CD4-positive, CD25-positive, alpha-beta regulatory T cell (primary cell): Measurements from ENCODE around the gene GPR63. TPM values are rescaled to one million over a fixed set of nuclear protein-coding genes. Genes with fewer than 3 reads are reported as not detected.

Experiments
- ATAC-seq, 2 donors: fragments of 150-1000 bp; cut with Tn5 transposase; one replicate each; pipeline ENCODE4 v1.10.0; 2021; ENCODE audit warnings: low read depth in 2 of 2, moderate number of reproducible peaks in 2 of 2, moderate library complexity in 1 of 2
- DNase-seq, 3 donors: peaks; one replicate each; pipeline versions ENCODE4 v3.0.0 to v3.0.0-alpha.2; 2012 to 2022; ENCODE audit warnings: mixed read lengths in 1 of 3
- H3K27ac ChIP-seq: one replicate; pipeline ENCODE4 v1.7.0; 2013; ENCODE audit warnings: mild to moderate bottlenecking, low read length; ENCODE audit not compliant: insufficient read depth, poor library complexity, severe bottlenecking
- H3K27me3 ChIP-seq: one replicate; pipeline ENCODE4 v1.7.0; 2013; ENCODE audit warnings: low read length; ENCODE audit not compliant: control insufficient read depth, insufficient read depth
- H3K36me3 ChIP-seq: one replicate; pipeline ENCODE4 v1.7.0; 2013; ENCODE audit warnings: mild to moderate bottlenecking, low read length, moderate library complexity; ENCODE audit not compliant: control insufficient read depth, insufficient read depth
- H3K4me1 ChIP-seq: 2 replicates; pipeline ENCODE4 v1.7.0; 2013; ENCODE audit warnings: mild to moderate bottlenecking, low read length; ENCODE audit not compliant: insufficient read depth, control insufficient read depth, poor library complexity, severe bottlenecking
- H3K4me3 ChIP-seq: one replicate; pipeline ENCODE4 v1.7.0; 2013; ENCODE audit warnings: low read depth, mild to moderate bottlenecking, low read length, moderate library complexity
- H3K9me3 ChIP-seq, 2 experiments: 1 replicate in 1 of 2; 2 replicates in 1 of 2; pipeline ENCODE4 v1.7.0; 2013; ENCODE audit warnings: low read length in 2 of 2, mild to moderate bottlenecking in 1 of 2, moderate library complexity in 1 of 2; ENCODE audit not compliant: control insufficient read depth in 2 of 2
- H3K27ac Mint-ChIP-seq, 3 donors: one replicate each; pipeline ENCODE4 v1.8.0; 2020 to 2022; ENCODE audit warnings: mild to moderate bottlenecking in 3 of 3, mixed read lengths in 3 of 3, moderate library complexity in 2 of 3
- H3K27me3 Mint-ChIP-seq: one replicate; pipeline ENCODE4 v1.8.0; 2022; ENCODE audit warnings: mild to moderate bottlenecking, mixed read lengths
- H3K36me3 Mint-ChIP-seq: one replicate; pipeline ENCODE4 v1.8.0; 2020; ENCODE audit warnings: mixed read lengths
- H3K4me1 Mint-ChIP-seq, 4 donors: one replicate each; pipeline ENCODE4 v1.8.0; 2020 to 2022; ENCODE audit warnings: mixed read lengths in 4 of 4, mild to moderate bottlenecking in 1 of 4
- H3K4me3 Mint-ChIP-seq, 4 donors: one replicate each; pipeline ENCODE4 v1.8.0; 2020 to 2022; ENCODE audit warnings: mild to moderate bottlenecking in 4 of 4, mixed read lengths in 4 of 4, moderate library complexity in 3 of 4
- H3K9me3 Mint-ChIP-seq, 7 donors: one replicate each; pipeline ENCODE4 v1.8.0; 2020 to 2022; ENCODE audit warnings: mixed read lengths in 7 of 7, mild to moderate bottlenecking in 3 of 7, moderate library complexity in 2 of 7
- polyA plus RNA-seq, 4 donors: library from polyadenylated mRNA; unstranded; fragments of 300-500 nt; fragmentation: Illumina TruSeq; gene quantifications; one replicate each; pipeline ENCODE4 v1.2.3, GENCODE V29; 2021
- total RNA-seq: library from RNA; stranded (reverse); gene quantifications from one replicate; pipeline ENCODE4 v1.2.3, GENCODE V29; 2022

The GPR63 gene
- total and polyA plus RNA-seq, 5 donors from 2014 or later: 0.07 to 0.11 (median 0.10) TPM; not detected in 2

- Mint-ChIP-seq H3K27ac (no peak overlapping the region), H3K4me3 (no peak overlapping the region), H3K36me3 (no peaks in the 10 kb centered on the region), H3K9me3 (no peaks in the 10 kb centered on the region), H3K27me3 (peaks cover 13% of the 10 kb centered on the region), H3K4me1 (no peaks in the 10 kb centered on the region)
- no peak for ATAC-seq
- no peak for DNase-seq
- no peaks in the 10 kb centered on the region for H3K9me3 ChIP-seq
- H3K27ac ChIP-seq: no peak overlapping the region
- H3K27me3 ChIP-seq: no peaks in the 10 kb centered on the region
- H3K4me1 ChIP-seq: no peaks in the 10 kb centered on the region
- H3K36me3 ChIP-seq: no peaks in the 10 kb centered on the region
- H3K4me3 ChIP-seq: no peak overlapping the region
Observed at GRCh38 chr6:96816301-96816817, 20.9 kb downstream of the GPR63 start.

GRCh38 chr6:96814625-96815024, 22.7 kb downstream of the GPR63 start:
- H3K27ac Mint-ChIP-seq: no peak overlapping the region
- H3K27me3 Mint-ChIP-seq: peaks cover 9% of the 10 kb centered on the region
- H3K4me1 Mint-ChIP-seq: no peaks in the 10 kb centered on the region
- H3K4me3 Mint-ChIP-seq: no peak overlapping the region
- H3K36me3 ChIP-seq: no peaks in the 10 kb centered on the region
- ATAC-seq: no peak
- no peak overlapping the region for H3K4me3 ChIP-seq
- no peaks in the 10 kb centered on the region for H3K9me3 ChIP-seq
- H3K4me1 ChIP-seq: no peaks in the 10 kb centered on the region
- H3K27ac ChIP-seq: no peak overlapping the region
- no peaks in the 10 kb centered on the region for H3K36me3 Mint-ChIP-seq
- H3K9me3 Mint-ChIP-seq: peaks cover 0 to 2% (median 0%) of the 10 kb centered on the region in 7 donors
- DNase-seq: no peak
- H3K27me3 ChIP-seq: no peaks in the 10 kb centered on the region

DNA sequence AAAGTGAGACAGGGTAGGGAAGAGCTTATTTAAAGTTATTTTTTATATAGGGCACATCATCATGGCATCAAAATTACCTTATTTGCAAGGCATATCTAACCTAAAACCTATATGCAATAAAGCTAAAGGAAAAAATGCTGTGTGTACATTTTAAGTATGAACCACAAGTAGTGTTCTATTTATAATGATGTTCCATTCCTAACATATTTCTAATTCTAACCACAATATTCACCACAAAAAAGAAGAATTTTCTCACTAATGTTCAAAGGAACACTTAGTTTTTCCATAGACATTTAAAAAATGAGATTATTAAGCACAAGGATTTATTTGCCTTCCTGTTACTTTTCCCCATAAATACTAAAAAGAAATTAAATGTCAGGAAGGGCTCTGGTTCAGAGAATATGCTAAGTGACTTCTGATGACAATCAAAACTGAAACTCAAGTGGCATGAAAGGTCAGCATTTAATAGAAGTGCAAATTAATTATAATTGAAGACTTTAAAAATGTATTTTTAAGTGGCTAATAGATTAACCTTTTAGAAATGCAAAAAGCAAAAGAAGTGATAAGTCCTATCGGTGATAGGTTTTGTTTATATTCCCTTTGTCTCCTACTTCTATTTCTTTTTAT, 25.1 kb downstream of the GPR63 start:
- H3K4me1 Mint-ChIP-seq: no peaks in the 10 kb centered on the region
- no peak for ATAC-seq
- no peak for DNase-seq
- no peak overlapping the region for H3K27ac ChIP-seq
- no peaks in the 10 kb centered on the region for H3K36me3 Mint-ChIP-seq
- no peaks in the 10 kb centered on the region for H3K9me3 ChIP-seq
- H3K36me3 ChIP-seq: no peaks in the 10 kb centered on the region
- no peak overlapping the region for H3K4me3 Mint-ChIP-seq
- no peaks in the 10 kb centered on the region for H3K27me3 Mint-ChIP-seq
- H3K27me3 ChIP-seq: no peaks in the 10 kb centered on the region
- H3K4me1 ChIP-seq: no peaks in the 10 kb centered on the region
- peaks cover 0 to 2% (median 0%) of the 10 kb centered on the region in 7 donors for H3K9me3 Mint-ChIP-seq
- H3K27ac Mint-ChIP-seq: no peak overlapping the region
- H3K4me3 ChIP-seq: no peak overlapping the region

- Mint-ChIP-seq H3K9me3 (peaks cover 0 to 2% (median 0%) of the 10 kb centered on the region in 7 donors), H3K4me3 (no peak overlapping the region), H3K4me1 (no peaks in the 10 kb centered on the region), H3K27me3 (no peaks in the 10 kb centered on the region), H3K36me3 (no peaks in the 10 kb centered on the region), H3K27ac (no peak overlapping the region)
- H3K4me1 ChIP-seq: no peaks in the 10 kb centered on the region
- no peak for ATAC-seq
- no peak overlapping the region for H3K27ac ChIP-seq
- no peak overlapping the region for H3K4me3 ChIP-seq
- no peaks in the 10 kb centered on the region for H3K27me3 ChIP-seq
- no peaks in the 10 kb centered on the region for H3K9me3 ChIP-seq
- no peaks in the 10 kb centered on the region for H3K36me3 ChIP-seq
- no peak for DNase-seq
Observed at GRCh38 chr6:96811670-96812069, 25.6 kb downstream of the GPR63 start.

DNA sequence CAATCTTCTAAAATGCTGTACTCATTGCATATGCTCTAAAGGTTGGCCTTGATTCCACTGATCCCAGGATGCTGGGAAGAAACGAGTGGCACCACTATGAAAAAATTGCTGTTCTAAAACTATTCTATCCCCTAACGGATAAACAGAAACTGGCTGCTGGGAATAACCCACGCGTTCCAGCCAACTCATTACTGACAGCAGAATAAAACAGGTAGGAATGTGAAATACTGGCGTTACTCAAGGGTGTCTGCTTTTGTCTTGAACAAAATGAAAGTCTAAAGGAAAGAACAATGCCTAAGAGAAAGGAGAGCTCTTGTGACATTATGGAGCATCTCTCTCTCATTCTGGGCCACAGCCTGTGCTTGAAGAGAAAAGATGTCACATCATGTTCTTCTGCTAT, 26.1 kb downstream of the GPR63 start:
- Histone ChIP-seq H3K9me3 (no peaks in the 10 kb centered on the region), H3K27me3 (no peaks in the 10 kb centered on the region), H3K4me1 (no peaks in the 10 kb centered on the region), H3K27ac (no peak overlapping the region), H3K4me3 (no peak overlapping the region), H3K36me3 (no peaks in the 10 kb centered on the region)
- DNase-seq (no peak), ATAC-seq (no peak)
- H3K27me3 Mint-ChIP-seq: no peaks in the 10 kb centered on the region
- no peak overlapping the region for H3K4me3 Mint-ChIP-seq
- H3K27ac Mint-ChIP-seq: no peak overlapping the region
- peaks cover 0 to 2% (median 0%) of the 10 kb centered on the region in 7 donors for H3K9me3 Mint-ChIP-seq
- no peaks in the 10 kb centered on the region for H3K36me3 Mint-ChIP-seq
- H3K4me1 Mint-ChIP-seq: no peaks in the 10 kb centered on the region

DNA sequence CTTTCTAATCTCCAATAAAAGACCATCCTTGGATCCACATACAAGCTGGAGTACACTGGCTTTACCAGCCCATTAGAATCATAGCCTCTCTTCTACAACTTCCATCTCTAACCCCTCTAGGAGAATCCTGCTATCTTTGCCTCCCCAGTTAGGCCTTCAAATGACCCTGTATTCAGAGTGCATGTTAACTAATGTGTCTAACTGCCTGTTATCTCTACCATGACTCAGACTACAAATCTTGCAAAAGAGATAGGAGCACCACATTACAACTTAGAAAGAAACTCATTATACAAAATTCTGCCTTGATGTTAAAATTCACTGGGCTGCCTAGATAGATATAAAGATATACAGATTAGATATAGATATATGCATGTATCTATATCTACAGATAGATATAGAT, 28.2 kb downstream of the GPR63 start:
- Histone ChIP-seq H3K4me1 (no peaks in the 10 kb centered on the region), H3K4me3 (no peak overlapping the region), H3K27ac (no peak overlapping the region), H3K9me3 (no peaks in the 10 kb centered on the region), H3K36me3 (no peaks in the 10 kb centered on the region), H3K27me3 (no peaks in the 10 kb centered on the region)
- DNase-seq: no peak
- H3K4me3 Mint-ChIP-seq: no peak overlapping the region
- H3K27me3 Mint-ChIP-seq: no peaks in the 10 kb centered on the region
- H3K36me3 Mint-ChIP-seq: no peaks in the 10 kb centered on the region
- H3K4me1 Mint-ChIP-seq: no peaks in the 10 kb centered on the region
- H3K9me3 Mint-ChIP-seq: peaks cover 0 to 2% (median 0%) of the 10 kb centered on the region in 7 donors
- peak overlapping the region in 1 of 3 donors; percentile 72 for H3K27ac Mint-ChIP-seq
- no peak for ATAC-seq

GRCh38 chr6:96803106-96803481, 34.2 kb downstream of the GPR63 start:
- DNase-seq (no peak), ATAC-seq (no peak)
- Histone ChIP-seq H3K36me3 (no peaks in the 10 kb centered on the region), H3K4me1 (no peaks in the 10 kb centered on the region), H3K9me3 (no peaks in the 10 kb centered on the region), H3K4me3 (no peak overlapping the region), H3K27me3 (peaks cover 2% of the 10 kb centered on the region), H3K27ac (no peak overlapping the region)
- no peak overlapping the region for H3K27ac Mint-ChIP-seq
- no peak overlapping the region for H3K4me3 Mint-ChIP-seq
- H3K36me3 Mint-ChIP-seq: no peaks in the 10 kb centered on the region
- no peaks in the 10 kb centered on the region for H3K9me3 Mint-ChIP-seq
- H3K4me1 Mint-ChIP-seq: no peaks in the 10 kb centered on the region
- peaks cover 6% of the 10 kb centered on the region for H3K27me3 Mint-ChIP-seq

DNA sequence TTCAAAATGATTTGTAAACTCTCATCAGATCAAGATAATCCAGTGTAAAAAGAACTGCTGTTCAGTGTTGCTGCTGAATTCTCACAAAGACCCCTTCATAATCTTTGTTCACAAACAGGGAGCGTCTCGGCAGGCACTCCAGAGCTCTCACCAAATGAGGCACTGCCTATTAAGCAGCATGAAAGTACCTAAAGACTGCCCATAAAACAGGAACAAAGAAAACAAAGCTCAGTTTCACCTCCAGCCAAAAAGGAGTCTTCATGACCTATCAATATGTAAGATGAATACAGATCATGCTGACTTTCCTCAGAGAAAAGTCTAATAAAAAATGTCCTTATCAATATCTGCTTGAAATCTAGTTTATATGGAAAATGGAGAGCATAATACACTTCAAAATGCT, 41.8 kb downstream of the GPR63 start:
- Mint-ChIP-seq H3K4me1 (no peaks in the 10 kb centered on the region), H3K9me3 (no peaks in the 10 kb centered on the region), H3K4me3 (no peak overlapping the region), H3K27me3 (no peaks in the 10 kb centered on the region), H3K27ac (no peak overlapping the region), H3K36me3 (no peaks in the 10 kb centered on the region)
- Histone ChIP-seq H3K4me3 (no peak overlapping the region), H3K27me3 (no peaks in the 10 kb centered on the region), H3K27ac (no peak overlapping the region), H3K9me3 (no peaks in the 10 kb centered on the region), H3K4me1 (no peaks in the 10 kb centered on the region), H3K36me3 (no peaks in the 10 kb centered on the region)
- ATAC-seq (no peak), DNase-seq (no peak)
